Measurements from ENCODE around the gene FOXR2. TPM values are rescaled to one million over a fixed set of nuclear protein-coding genes. Genes with fewer than 3 reads are reported as not detected.

The FOXR2 gene
- total RNA-seq, 1 donor from 2014 or later: not detected

GRCh38 chrX:55598333-55598732 is 24.9 kb upstream of the FOXR2 start:
- ATAC-seq (no peak), DNase-seq (no peak)
- H3K36me3 ChIP-seq: no peaks in the 10 kb centered on the region
- no peak overlapping the region for H3K4me3 ChIP-seq
- no peak overlapping the region for H3K27ac ChIP-seq
- intact Hi-C loops (cut with DNase I): no loop called here
- H3K4me1 ChIP-seq: no peaks in the 10 kb centered on the region
- no peaks in the 10 kb centered on the region for H3K9me3 ChIP-seq
- H3K27me3 ChIP-seq: no peaks in the 10 kb centered on the region
- TF ChIP-seq, protein P1, sequence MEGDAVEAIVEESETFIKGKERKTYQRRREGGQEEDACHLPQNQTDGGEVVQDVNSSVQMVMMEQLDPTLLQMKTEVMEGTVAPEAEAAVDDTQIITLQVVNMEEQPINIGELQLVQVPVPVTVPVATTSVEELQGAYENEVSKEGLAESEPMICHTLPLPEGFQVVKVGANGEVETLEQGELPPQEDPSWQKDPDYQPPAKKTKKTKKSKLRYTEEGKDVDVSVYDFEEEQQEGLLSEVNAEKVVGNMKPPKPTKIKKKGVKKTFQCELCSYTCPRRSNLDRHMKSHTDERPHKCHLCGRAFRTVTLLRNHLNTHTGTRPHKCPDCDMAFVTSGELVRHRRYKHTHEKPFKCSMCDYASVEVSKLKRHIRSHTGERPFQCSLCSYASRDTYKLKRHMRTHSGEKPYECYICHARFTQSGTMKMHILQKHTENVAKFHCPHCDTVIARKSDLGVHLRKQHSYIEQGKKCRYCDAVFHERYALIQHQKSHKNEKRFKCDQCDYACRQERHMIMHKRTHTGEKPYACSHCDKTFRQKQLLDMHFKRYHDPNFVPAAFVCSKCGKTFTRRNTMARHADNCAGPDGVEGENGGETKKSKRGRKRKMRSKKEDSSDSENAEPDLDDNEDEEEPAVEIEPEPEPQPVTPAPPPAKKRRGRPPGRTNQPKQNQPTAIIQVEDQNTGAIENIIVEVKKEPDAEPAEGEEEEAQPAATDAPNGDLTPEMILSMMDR (IDR thresholded peaks at IDR 0.05): no peak

- intact Hi-C loops (cut with DNase I): no loop called here
- ATAC-seq (no peak), DNase-seq (no peak)
- Histone ChIP-seq H3K9me3 (no peaks in the 10 kb centered on the region), H3K36me3 (no peaks in the 10 kb centered on the region), H3K27ac (no peak overlapping the region), H3K27me3 (no peaks in the 10 kb centered on the region), H3K4me3 (no peak overlapping the region), H3K4me1 (no peaks in the 10 kb centered on the region)
- TF ChIP-seq, protein P1 (IDR thresholded peaks at IDR 0.05): no peak
Measured at GRCh38 chrX:55619547-55619946, 3.7 kb upstream of the FOXR2 start.

DNA sequence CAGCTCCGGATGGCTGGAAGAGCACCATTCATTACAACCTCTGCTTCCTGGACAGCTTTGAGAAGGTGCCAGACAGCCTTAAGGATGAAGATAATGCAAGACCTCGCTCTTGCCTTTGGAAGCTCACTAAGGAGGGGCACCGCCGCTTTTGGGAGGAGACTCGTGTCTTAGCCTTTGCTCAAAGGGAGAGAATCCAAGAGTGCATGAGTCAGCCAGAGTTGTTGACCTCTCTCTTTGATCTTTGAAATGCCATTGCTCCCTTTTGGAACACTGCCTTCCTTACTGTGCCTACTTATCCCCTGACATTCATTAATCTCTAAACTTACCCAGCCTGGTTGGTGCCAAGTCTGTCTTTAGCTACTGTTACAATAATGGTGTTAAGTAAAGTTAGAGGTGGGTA is 1.2 kb downstream of the FOXR2 start:
- DNase-seq (no peak), ATAC-seq (peak; percentile 90)
- no peak overlapping the region for H3K4me3 ChIP-seq
- H3K36me3 ChIP-seq: no peaks in the 10 kb centered on the region
- H3K4me1 ChIP-seq: no peaks in the 10 kb centered on the region
- TF ChIP-seq, protein P1 (IDR thresholded peaks at IDR 0.05): no peak
- no peaks in the 10 kb centered on the region for H3K9me3 ChIP-seq
- H3K27ac ChIP-seq: no peak overlapping the region
- intact Hi-C loops (cut with DNase I): no loop called here
- no peaks in the 10 kb centered on the region for H3K27me3 ChIP-seq

- no peak overlapping the region for H3K27ac ChIP-seq
- no peaks in the 10 kb centered on the region for H3K9me3 ChIP-seq
- H3K27me3 ChIP-seq: no peaks in the 10 kb centered on the region
- DNase-seq (no peak), ATAC-seq (no peak)
- intact Hi-C loops (cut with DNase I): no loop called here
- no peaks in the 10 kb centered on the region for H3K4me1 ChIP-seq
- no peak overlapping the region for H3K4me3 ChIP-seq
- TF ChIP-seq, protein P1 (IDR thresholded peaks at IDR 0.05): no peak
- no peaks in the 10 kb centered on the region for H3K36me3 ChIP-seq
Measured at GRCh38 chrX:55636109-55636508, 12.9 kb downstream of the FOXR2 start.

- Histone ChIP-seq H3K27ac (no peak overlapping the region), H3K4me3 (no peak overlapping the region)
- intact Hi-C loops (cut with DNase I): no loop called here
Measured at GRCh38 chrX:55638933-55639332, 15.7 kb downstream of the FOXR2 start.

More at GRCh38 chrX:55638933-55639332, 15.7 kb downstream of the FOXR2 start:
- DNase-seq (no peak), ATAC-seq (no peak)
- no peaks in the 10 kb centered on the region for H3K36me3 ChIP-seq
- H3K9me3 ChIP-seq: no peaks in the 10 kb centered on the region
- TF ChIP-seq, protein P1 (IDR thresholded peaks at IDR 0.05): no peak
- H3K4me1 ChIP-seq: no peaks in the 10 kb centered on the region
- no peaks in the 10 kb centered on the region for H3K27me3 ChIP-seq

All from upper lobe of right lung (tissue), 1 donor.